Gastroesophageal sphincter (tissue), 4 donors: ENCODE measurements around the gene FBXO42. TPM values are rescaled to one million over a fixed set of nuclear protein-coding genes. Genes with fewer than 3 reads are reported as not detected.
A peak's percentile ranks its signal among the peaks of the same experiment; 100 is the strongest.

Source experiments
- ATAC-seq: fragments of 150-250 bp; one replicate; pipeline ENCODE4 v1.9.1; 2016; ENCODE audit warnings: mild to moderate bottlenecking, moderate library complexity
- H3K27ac ChIP-seq, 4 donors: fragments of 200-600 bp; sonication (generic) in 3 of 4; 1 replicate in 3 of 4; 2 replicates in 1 of 4; pipeline ENCODE4 v1.5.1; 2016 to 2019
- H3K27me3 ChIP-seq: fragments of 200-600 bp; sonication (generic); one replicate; pipeline ENCODE4 v1.5.1; 2019
- H3K36me3 ChIP-seq, 2 donors: fragments of 200-600 bp; sonication (generic); one replicate each; pipeline ENCODE4 v1.5.1; 2019; ENCODE audit warnings: control low read depth in 1 of 2
- H3K4me1 ChIP-seq, 3 donors: fragments of 200-600 bp; sonication (generic); 1 replicate in 2 of 3; 2 replicates in 1 of 3; pipeline ENCODE4 v1.5.1; 2016 to 2019; ENCODE audit warnings: control low read depth in 2 of 3
- H3K4me3 ChIP-seq, 2 donors: fragments of 200-600 bp; sonication (generic); one replicate each; pipeline ENCODE4 v1.5.1; 2019; ENCODE audit warnings: mild to moderate bottlenecking in 1 of 2, moderate library complexity in 1 of 2
- H3K9me3 ChIP-seq, 3 donors: fragments of 200-600 bp; sonication (generic); one replicate each; pipeline ENCODE4 v1.5.1; 2017 to 2019; ENCODE audit warnings: control low read depth in 2 of 3
- CTCF ChIP-seq, 4 experiments: fragments of 200-600 bp in 2 of 4; fragments of 450-650 bp in 2 of 4; sonication (generic) in 1 of 4; IDR thresholded peaks; one replicate each; pipeline ENCODE4 v1.5.1; 2017 to 2019; ENCODE audit warnings: antibody characterized with exemption in 4 of 4, mild to moderate bottlenecking in 2 of 4, moderate library complexity in 2 of 4
- EP300 ChIP-seq: sonication (generic); formaldehyde crosslinking; IDR thresholded peaks from one replicate; pipeline ENCODE4 v1.6.1; 2017; ENCODE audit warnings: antibody characterized with exemption, mild to moderate bottlenecking
- POLR2A ChIP-seq, 2 donors: fragments of 450-650 bp; IDR thresholded peaks; one replicate each; pipeline ENCODE4 v1.6.1; 2017; ENCODE audit warnings: antibody characterized with exemption in 2 of 2, mild to moderate bottlenecking in 2 of 2, moderate library complexity in 1 of 2
- POLR2AphosphoS5 ChIP-seq: sonication (generic); formaldehyde crosslinking; IDR thresholded peaks from one replicate; pipeline ENCODE4 v1.6.1; 2017; ENCODE audit warnings: antibody characterized with exemption
- WGBS, 2 donors: methylation state at CpG; one replicate each; pipeline ENCODE4 v1.1.5; 2018; ENCODE audit warnings: low coverage in 1 of 2; 5-methylcytosine and 5-hydroxymethylcytosine counted together
- total RNA-seq, 4 donors: library from RNA; depleted of rRNA; stranded (reverse); fragments of >200 nt; gene quantifications; one replicate each; pipeline ENCODE4 v1.1.0, GENCODE V29; 2016

The FBXO42 gene
- total RNA-seq, 4 donors from 2014 or later: 26.8 to 33.0 (median 29.7) TPM

GRCh38 chr1:16236511-16237342 lies 115.6 kb downstream of the FBXO42 start, which contains the start of gene CPLANE2:
Gene CPLANE2, minus strand, starts transcription at chr1:16237183. Its CDS starts 441 bp downstream, at chr1:16236742.
- no peaks in the 10 kb centered on the region for H3K9me3 ChIP-seq
- peak within 1 kb of the TSS; percentile 57 to 96 (median 91) for H3K27ac ChIP-seq
- TF ChIP-seq POLR2AphosphoS5 (peak; percentile 42), CTCF (IDR thresholded peaks at IDR 0.05) (peak in 1 of 4 experiments; percentile 38), POLR2A (IDR thresholded peaks at IDR 0.05) (peak; percentile 46 to 58), EP300 (no peak)
- no peaks in the 10 kb centered on the region for H3K27me3 ChIP-seq
- WGBS, 2 donors: 1 to 3% methylated on average over 15 to 17 of the region's 57 CpGs
- ATAC-seq: peak; percentile 97
- H3K36me3 ChIP-seq: peaks cover 0 to 15% of the 10 kb centered on the region in 2 donors
- H3K4me3 ChIP-seq: peak within 1 kb of the TSS; percentile 37 to 64
- peaks cover 0 to 23% (median 18%) of the 10 kb centered on the region in 3 donors for H3K4me1 ChIP-seq

GRCh38 chr1:16235944-16236510 lies 116.3 kb downstream of the FBXO42 start:
- Histone ChIP-seq H3K27ac (peak overlapping the region; percentile 36 to 96 (median 91)), H3K4me3 (peak overlapping the region; percentile 37 to 64), H3K4me1 (peaks cover 0 to 23% (median 18%) of the 10 kb centered on the region in 3 donors), H3K27me3 (no peaks in the 10 kb centered on the region), H3K36me3 (peaks cover 0 to 21% of the 10 kb centered on the region in 2 donors), H3K9me3 (no peaks in the 10 kb centered on the region)
- ATAC-seq: peak; percentile 11
- no peak for TF ChIP-seq EP300
- TF ChIP-seq CTCF (IDR thresholded peaks at IDR 0.05): peak in 1 of 4 experiments; percentile 19
- WGBS, 2 donors: 41 to 50% methylated on average over 2 to 3 of the region's 6 CpGs

- H3K27ac ChIP-seq: no peak overlapping the region
- 95% methylated on average over 2 of the region's 2 CpGs; no CpG with 5 or more reads in 1 of the 2 donors for WGBS, 2 donors
Measured at GRCh38 chr1:16235347-16235746, 116.9 kb downstream of the FBXO42 start.

GRCh38 chr1:16233431-16233830 lies 118.8 kb downstream of the FBXO42 start:
- no peak for TF ChIP-seq CTCF (IDR thresholded peaks at IDR 0.05)
- no peak for TF ChIP-seq POLR2A (IDR thresholded peaks at IDR 0.05)
- TF ChIP-seq EP300: no peak
- no peak for TF ChIP-seq POLR2AphosphoS5
- 100% methylated on average over 2 of the region's 8 CpGs; no CpG with 5 or more reads in 1 of the 2 donors for WGBS, 2 donors
- no peak overlapping the region for H3K4me3 ChIP-seq
- H3K27me3 ChIP-seq: peaks cover under 1% of the 10 kb centered on the region
- H3K9me3 ChIP-seq: no peaks in the 10 kb centered on the region
- H3K36me3 ChIP-seq: peaks cover 0 to 21% of the 10 kb centered on the region in 2 donors
- no peak overlapping the region for H3K27ac ChIP-seq
- peaks cover 0 to 23% (median 18%) of the 10 kb centered on the region in 3 donors for H3K4me1 ChIP-seq
- no peak for ATAC-seq

More at GRCh38 chr1:16235347-16235746, 116.9 kb downstream of the FBXO42 start:
- ATAC-seq: no peak
- no peaks in the 10 kb centered on the region for H3K27me3 ChIP-seq
- no peak overlapping the region for H3K4me3 ChIP-seq
- peaks cover 0 to 23% (median 18%) of the 10 kb centered on the region in 3 donors for H3K4me1 ChIP-seq
- no peak for TF ChIP-seq EP300
- no peak for TF ChIP-seq CTCF (IDR thresholded peaks at IDR 0.05)
- TF ChIP-seq POLR2AphosphoS5: no peak
- TF ChIP-seq POLR2A (IDR thresholded peaks at IDR 0.05): no peak
- H3K36me3 ChIP-seq: peaks cover 0 to 21% of the 10 kb centered on the region in 2 donors
- no peaks in the 10 kb centered on the region for H3K9me3 ChIP-seq
